ENCODE results near the gene FHIP1B. TPM values are rescaled to one million over a fixed set of nuclear protein-coding genes. Genes with fewer than 3 reads are reported as not detected.

The FHIP1B gene
- total RNA-seq, 1 experiment from 2014 or later, result 32.1 TPM

GRCh38 chr11:6269994-6270393, 35.6 kb upstream of the FHIP1B start:
- TF ChIP-seq MAX (IDR thresholded peaks at IDR 0.05) (peak; percentile 53; the same call in 1 of the 2 replicates), CEBPB (IDR thresholded peaks at IDR 0.05; ENCODE audit: low read depth) (no peak), POLR2AphosphoS5 (IDR thresholded peaks at IDR 0.05; ENCODE audit: low read depth, low read length) (no peak), ZNF274 (IDR thresholded peaks at IDR 0.05; ENCODE audit: low read depth, low read length) (no peak), ZFX (IDR thresholded peaks at IDR 0.05) (no peak), ZBTB33 (IDR thresholded peaks at IDR 0.05; ENCODE audit: extremely low read depth, insufficient replicate concordance, low read length) (no peak), JUND (IDR thresholded peaks at IDR 0.05) (no peak), CBX3 (IDR thresholded peaks at IDR 0.05; ENCODE audit: low read depth) (no peak), YY1 (IDR thresholded peaks at IDR 0.05; ENCODE audit: extremely low read depth, insufficient replicate concordance, low read depth, low read length) (no peak), CTCF (IDR thresholded peaks at IDR 0.05 in 2 of 3, conservative IDR thresholded peaks at IDR 0.05 in 1 of 3; ENCODE audit: borderline replicate concordance in 1 of 3, insufficient read depth in 1 of 3, low read depth in 2 of 3, low read length in 2 of 3) (peak; percentile 11 to 39 (median 38); a peak in 3 of 6 replicates)
- TF ChIP-seq, protein P1, sequence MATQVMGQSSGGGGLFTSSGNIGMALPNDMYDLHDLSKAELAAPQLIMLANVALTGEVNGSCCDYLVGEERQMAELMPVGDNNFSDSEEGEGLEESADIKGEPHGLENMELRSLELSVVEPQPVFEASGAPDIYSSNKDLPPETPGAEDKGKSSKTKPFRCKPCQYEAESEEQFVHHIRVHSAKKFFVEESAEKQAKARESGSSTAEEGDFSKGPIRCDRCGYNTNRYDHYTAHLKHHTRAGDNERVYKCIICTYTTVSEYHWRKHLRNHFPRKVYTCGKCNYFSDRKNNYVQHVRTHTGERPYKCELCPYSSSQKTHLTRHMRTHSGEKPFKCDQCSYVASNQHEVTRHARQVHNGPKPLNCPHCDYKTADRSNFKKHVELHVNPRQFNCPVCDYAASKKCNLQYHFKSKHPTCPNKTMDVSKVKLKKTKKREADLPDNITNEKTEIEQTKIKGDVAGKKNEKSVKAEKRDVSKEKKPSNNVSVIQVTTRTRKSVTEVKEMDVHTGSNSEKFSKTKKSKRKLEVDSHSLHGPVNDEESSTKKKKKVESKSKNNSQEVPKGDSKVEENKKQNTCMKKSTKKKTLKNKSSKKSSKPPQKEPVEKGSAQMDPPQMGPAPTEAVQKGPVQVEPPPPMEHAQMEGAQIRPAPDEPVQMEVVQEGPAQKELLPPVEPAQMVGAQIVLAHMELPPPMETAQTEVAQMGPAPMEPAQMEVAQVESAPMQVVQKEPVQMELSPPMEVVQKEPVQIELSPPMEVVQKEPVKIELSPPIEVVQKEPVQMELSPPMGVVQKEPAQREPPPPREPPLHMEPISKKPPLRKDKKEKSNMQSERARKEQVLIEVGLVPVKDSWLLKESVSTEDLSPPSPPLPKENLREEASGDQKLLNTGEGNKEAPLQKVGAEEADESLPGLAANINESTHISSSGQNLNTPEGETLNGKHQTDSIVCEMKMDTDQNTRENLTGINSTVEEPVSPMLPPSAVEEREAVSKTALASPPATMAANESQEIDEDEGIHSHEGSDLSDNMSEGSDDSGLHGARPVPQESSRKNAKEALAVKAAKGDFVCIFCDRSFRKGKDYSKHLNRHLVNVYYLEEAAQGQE (IDR thresholded peaks at IDR 0.05; ENCODE audit: low read depth), result no peak
- ChIA-PET CTCF (no interaction called here), RAD21 (ENCODE audit: low non-redundant PET in 1 of 2, low total read pairs in 2 of 2, uncharacterized antibody in 2 of 2, unreplicated experiment in 2 of 2) (no interaction called here), POLR2A (no interaction called here)
- Histone ChIP-seq H3K9me3 (ENCODE audit: control insufficient read depth in 1 of 2, insufficient read depth in 1 of 2, low read depth in 1 of 2, low read length in 2 of 2) (no peaks in the 10 kb centered on the region), H3K4me2 (ENCODE audit: low read length) (no peak overlapping the region), H3K4me3 (replicated peaks in 1 of 2; ENCODE audit: low read depth in 1 of 2, low read length in 2 of 2) (no peak overlapping the region), H2AFZ (ENCODE audit: low read depth, low read length, poor library complexity, severe bottlenecking) (no peak overlapping the region), H3K9ac (ENCODE audit: low read length) (no peak overlapping the region), H4K20me1 (ENCODE audit: insufficient read depth) (no peaks in the 10 kb centered on the region), H3K27ac (ENCODE audit: low read depth, low read length) (no peak overlapping the region), H3K4me1 (ENCODE audit: control insufficient read depth in 1 of 2, insufficient read depth in 2 of 2, low read length in 2 of 2) (no peaks in the 10 kb centered on the region), H3K36me3 (ENCODE audit: control insufficient read depth in 1 of 2, insufficient read depth in 2 of 2, low read length in 2 of 2) (no peaks in the 10 kb centered on the region), H3K79me2 (ENCODE audit: insufficient read depth, low read length) (no peaks in the 10 kb centered on the region), H3K9me2 (ENCODE audit: insufficient read depth) (no peaks in the 10 kb centered on the region), H3K27me3 (ENCODE audit: insufficient read depth, low read length) (peaks cover 14% of the 10 kb centered on the region)
- peak; percentile 81 for ATAC-seq
- no TSS peak for BruUV-seq (replicated peaks)
- no peak for DNase-seq (ENCODE audit: low read depth, low spot score)
- intact Hi-C loops (cut with micrococcal nuclease), result no loop called here

Measured in HCT116 (cell line).